A673 (cell line): ENCODE measurements around the gene IFT20. TPM values are rescaled to one million over a fixed set of nuclear protein-coding genes. Genes with fewer than 3 reads are reported as not detected.

ENCODE experiments used
- BruUV-seq: library from RNA; stranded (reverse); fragments of 400-500 nt; replicated peaks from 2 replicates; lab custom pipeline; 2021; lab: Mats Ljungman, UMichigan
- CTCF ChIA-PET: fragments of 300-600 bp; sonication (Branson Sonifier 250); formaldehyde crosslinking; loops from one replicate; lab custom pipeline; 2022; ENCODE audit warnings: antibody characterized with exemption; lab: Charles Lee
- POLR2A ChIA-PET: fragments of 300-600 bp; sonication (Branson Sonifier 250); formaldehyde crosslinking; loops from one replicate; lab custom pipeline; 2022; ENCODE audit warnings: antibody characterized with exemption; ENCODE audit not compliant: low non-redundant PET; lab: Charles Lee
- DNase-seq: peaks from one replicate; pipeline ENCODE4 v3.0.0-alpha.2; 2015; ENCODE audit warnings: low spot score
- H3K27ac ChIP-seq: fragments of 200-600 bp; sonication (generic); 2 replicates; pipeline ENCODE4 v1.5.1; 2016; ENCODE audit warnings: mixed run types, low read depth, mild to moderate bottlenecking, mixed read lengths, antibody characterized with exemption, low read length; ENCODE audit not compliant: poor library complexity, severe bottlenecking
- H3K27me3 ChIP-seq: fragments of 200-600 bp; sonication (generic); replicated peaks from 2 replicates; pipeline ENCODE4 v1.6.1; 2017; ENCODE audit warnings: mixed run types, low read depth, mild to moderate bottlenecking, mixed read lengths, antibody characterized with exemption, low read length; ENCODE audit not compliant: insufficient read depth, poor library complexity
- H3K36me3 ChIP-seq: fragments of 200-600 bp; sonication (generic); 2 replicates; pipeline ENCODE4 v1.6.1; 2016; ENCODE audit warnings: mixed run types, mild to moderate bottlenecking, mixed read lengths, antibody characterized with exemption, low read length; ENCODE audit not compliant: insufficient read depth, poor library complexity, severe bottlenecking
- H3K4me1 ChIP-seq: fragments of 200-600 bp; sonication (generic); 2 replicates; pipeline ENCODE4 v1.6.1; 2017; ENCODE audit warnings: mixed run types, mild to moderate bottlenecking, mixed read lengths, antibody characterized with exemption, low read length; ENCODE audit not compliant: insufficient read depth, poor library complexity, severe bottlenecking
- H3K4me3 ChIP-seq: fragments of 200-600 bp; sonication (generic); 2 replicates; pipeline ENCODE4 v1.5.1; 2016; ENCODE audit warnings: low read depth, mixed run types, mild to moderate bottlenecking, mixed read lengths, low read length; ENCODE audit not compliant: poor library complexity, severe bottlenecking
- H3K9me3 ChIP-seq: fragments of 200-600 bp; sonication (generic); 2 replicates; pipeline ENCODE4 v1.6.1; 2016; ENCODE audit warnings: mixed run types, low read depth, mild to moderate bottlenecking, mixed read lengths, antibody characterized with exemption, low read length; ENCODE audit not compliant: poor library complexity, severe bottlenecking
- CTCF ChIP-seq: fragments of 300-800, 200-600 bp; sonication (generic); conservative IDR thresholded peaks from 2 replicates; pipeline ENCODE4 v1.5.1; 2017; ENCODE audit warnings: low read depth, mild to moderate bottlenecking, antibody characterized with exemption, low read length, moderate library complexity, mixed read lengths
- EZH2 ChIP-seq: fragments of 200-600 bp; sonication (generic); IDR thresholded peaks from 2 replicates; pipeline ENCODE4 v1.6.1; 2017; ENCODE audit warnings: borderline replicate concordance, low read depth, mild to moderate bottlenecking, mixed read lengths, antibody characterized with exemption, low read length; ENCODE audit not compliant: poor library complexity, severe bottlenecking
- intact Hi-C: fragments of 100-400 bp; cut with micrococcal nuclease; formaldehyde crosslinking; loops from one replicate; pipeline ENCODE4 v1.10.0; 2022; ENCODE audit not compliant: unreplicated experiment
- total RNA-seq: library from RNA; stranded (reverse); gene quantifications from 2 replicates; pipeline ENCODE4 v1.2.3, GENCODE V29; 2021

Gene IFT20
- total RNA-seq, 1 experiment from 2014 or later, result 21.5 TPM

- TF ChIP-seq CTCF, result no peak
- TF ChIP-seq EZH2, result no peak
- DNase-seq, result no peak
- peaks cover 4% of the 10 kb centered on the region for H3K4me1 ChIP-seq
These were observed 4.6 kb downstream of the IFT20 start for GRCh38 chr17:28330671-28331070.

DNA sequence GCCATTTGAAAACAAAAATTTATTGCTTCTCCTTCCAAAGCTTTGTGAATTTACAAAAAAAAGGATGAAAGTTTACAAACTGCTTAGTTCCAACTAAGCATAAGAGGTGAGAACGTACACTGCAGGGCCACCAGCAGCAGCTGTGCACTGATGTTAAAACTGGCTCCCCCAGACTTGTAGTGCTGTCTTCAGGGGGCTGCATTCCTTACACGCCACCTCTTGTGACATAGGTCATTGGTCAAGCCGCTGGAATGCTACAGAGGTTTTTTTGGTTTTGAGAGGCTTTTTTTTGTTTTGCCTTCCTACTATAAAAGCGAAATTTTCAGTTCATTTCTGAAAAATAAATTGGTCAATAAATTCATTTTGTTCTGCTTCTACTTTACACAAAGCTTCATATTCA is 6.9 kb downstream of the IFT20 start:
- CTCF ChIA-PET, result no interaction called here
- no peak overlapping the region for H3K27ac ChIP-seq
- no peak overlapping the region for H3K4me3 ChIP-seq
- no peaks in the 10 kb centered on the region for H3K27me3 ChIP-seq
- peaks cover 52% of the 10 kb centered on the region for H3K36me3 ChIP-seq
- no TSS peak for BruUV-seq
- H3K9me3 ChIP-seq, result no peaks in the 10 kb centered on the region
- TF ChIP-seq EZH2 (no peak), CTCF (no peak)
- no peaks in the 10 kb centered on the region for H3K4me1 ChIP-seq
- POLR2A ChIA-PET, result interaction anchor here (0.7 kb wide), 1 partner anchor 43 kb away, joined by 3 read pairs; no protein-coding TSS in a partner anchor
- intact Hi-C loops, result no loop called here
- no peak for DNase-seq

More at GRCh38 chr17:28330671-28331070, 4.6 kb downstream of the IFT20 start:
- H3K36me3 ChIP-seq, result peaks cover 43% of the 10 kb centered on the region
- no peak overlapping the region for H3K4me3 ChIP-seq
- BruUV-seq, result no TSS peak
- ChIA-PET POLR2A (interaction anchor here (0.6 kb wide), 1 partner anchor 124 kb away, joined by 6 read pairs; no protein-coding TSS in a partner anchor), CTCF (no interaction called here)
- intact Hi-C loops, result no loop called here
- H3K27me3 ChIP-seq, result no peaks in the 10 kb centered on the region
- H3K9me3 ChIP-seq, result no peaks in the 10 kb centered on the region
- H3K27ac ChIP-seq, result no peak overlapping the region

DNA sequence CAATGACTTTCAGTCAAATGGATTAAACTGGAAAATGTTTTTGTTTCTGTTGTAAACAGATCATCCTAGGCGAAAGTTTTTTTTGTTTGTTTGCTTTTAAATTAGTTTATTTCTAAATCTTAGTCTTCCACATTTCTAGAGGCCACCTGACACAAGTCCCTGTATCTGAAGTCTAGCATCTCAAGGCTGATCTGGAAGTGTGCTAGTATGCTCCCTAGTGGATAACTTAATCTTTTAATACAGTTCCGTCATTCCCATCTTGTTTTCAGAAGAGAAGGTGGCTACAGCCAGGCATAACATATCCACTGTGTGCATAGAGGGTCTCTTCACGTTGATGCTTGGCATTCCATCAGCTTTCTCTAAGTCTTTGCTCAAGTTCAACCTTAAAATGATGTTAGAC is 7.6 kb downstream of the IFT20 start:
- Histone ChIP-seq H3K36me3 (peaks cover 52% of the 10 kb centered on the region), H3K4me1 (peaks cover 6% of the 10 kb centered on the region), H3K27ac (no peak overlapping the region), H3K27me3 (no peaks in the 10 kb centered on the region), H3K4me3 (no peak overlapping the region), H3K9me3 (no peaks in the 10 kb centered on the region)
- ChIA-PET CTCF (no interaction called here), POLR2A (interaction anchor here (0.7 kb wide), 1 partner anchor 42 kb away, joined by 3 read pairs; no protein-coding TSS in a partner anchor)
- no peak for DNase-seq
- intact Hi-C loops, result no loop called here
- no TSS peak for BruUV-seq
- no peak for TF ChIP-seq EZH2
- no peak for TF ChIP-seq CTCF
